Measurements from ENCODE around the gene RMND5B.

The RMND5B gene

GRCh38 chr5:178121391-178122276, 9.2 kb upstream of the RMND5B start:
- no peak overlapping the region for H3K4me3 ChIP-seq (IDR thresholded peaks at IDR 0.05; ENCODE audit: insufficient read depth, low read depth, low read length)
- no peaks in the 10 kb centered on the region for H3K79me2 ChIP-seq (ENCODE audit: insufficient read depth, low read depth)
- peaks cover 14% of the 10 kb centered on the region for H3K4me1 ChIP-seq (ENCODE audit: low read depth, poor library complexity, severe bottlenecking)
- no peaks in the 10 kb centered on the region for H3K36me3 ChIP-seq (ENCODE audit: insufficient read depth)
- H4K20me1 ChIP-seq (ENCODE audit: insufficient read depth): no peaks in the 10 kb centered on the region
- peak overlapping the region; percentile 54; the same call in 1 of the 2 replicates for H3K9ac ChIP-seq
- H2AFZ ChIP-seq (ENCODE audit: low read depth): peak overlapping the region; percentile 45
- H3K4me2 ChIP-seq: peak overlapping the region; percentile 78; the same call in 1 of the 2 replicates
- peak overlapping the region; percentile 54 for H3K27ac ChIP-seq
- TF ChIP-seq CTCF (conservative IDR thresholded peaks at IDR 0.05; ENCODE audit: low read depth, low read length): no peak
- no peaks in the 10 kb centered on the region for H3K27me3 ChIP-seq (ENCODE audit: insufficient read depth, low read depth)

GRCh38 chr5:178122346-178122745, 8.5 kb upstream of the RMND5B start:
- Histone ChIP-seq H2AFZ (ENCODE audit: low read depth) (no peak overlapping the region), H3K36me3 (ENCODE audit: insufficient read depth) (no peaks in the 10 kb centered on the region), H3K9ac (no peak overlapping the region), H3K4me2 (peak overlapping the region; percentile 78; the same call in 1 of the 2 replicates), H3K4me3 (IDR thresholded peaks at IDR 0.05; ENCODE audit: insufficient read depth, low read depth, low read length) (no peak overlapping the region), H3K4me1 (ENCODE audit: low read depth, poor library complexity, severe bottlenecking) (peaks cover 14% of the 10 kb centered on the region), H4K20me1 (ENCODE audit: insufficient read depth) (no peaks in the 10 kb centered on the region), H3K27me3 (ENCODE audit: insufficient read depth, low read depth) (no peaks in the 10 kb centered on the region), H3K79me2 (ENCODE audit: insufficient read depth, low read depth) (no peaks in the 10 kb centered on the region), H3K27ac (no peak overlapping the region)
- TF ChIP-seq CTCF (conservative IDR thresholded peaks at IDR 0.05; ENCODE audit: low read depth, low read length): no peak

GRCh38 chr5:178123094-178123965, 7.5 kb upstream of the RMND5B start:
- TF ChIP-seq CTCF (conservative IDR thresholded peaks at IDR 0.05; ENCODE audit: low read depth, low read length): no peak
- Histone ChIP-seq H3K4me3 (IDR thresholded peaks at IDR 0.05; ENCODE audit: insufficient read depth, low read depth, low read length) (no peak overlapping the region), H3K79me2 (ENCODE audit: insufficient read depth, low read depth) (no peaks in the 10 kb centered on the region)

DNA sequence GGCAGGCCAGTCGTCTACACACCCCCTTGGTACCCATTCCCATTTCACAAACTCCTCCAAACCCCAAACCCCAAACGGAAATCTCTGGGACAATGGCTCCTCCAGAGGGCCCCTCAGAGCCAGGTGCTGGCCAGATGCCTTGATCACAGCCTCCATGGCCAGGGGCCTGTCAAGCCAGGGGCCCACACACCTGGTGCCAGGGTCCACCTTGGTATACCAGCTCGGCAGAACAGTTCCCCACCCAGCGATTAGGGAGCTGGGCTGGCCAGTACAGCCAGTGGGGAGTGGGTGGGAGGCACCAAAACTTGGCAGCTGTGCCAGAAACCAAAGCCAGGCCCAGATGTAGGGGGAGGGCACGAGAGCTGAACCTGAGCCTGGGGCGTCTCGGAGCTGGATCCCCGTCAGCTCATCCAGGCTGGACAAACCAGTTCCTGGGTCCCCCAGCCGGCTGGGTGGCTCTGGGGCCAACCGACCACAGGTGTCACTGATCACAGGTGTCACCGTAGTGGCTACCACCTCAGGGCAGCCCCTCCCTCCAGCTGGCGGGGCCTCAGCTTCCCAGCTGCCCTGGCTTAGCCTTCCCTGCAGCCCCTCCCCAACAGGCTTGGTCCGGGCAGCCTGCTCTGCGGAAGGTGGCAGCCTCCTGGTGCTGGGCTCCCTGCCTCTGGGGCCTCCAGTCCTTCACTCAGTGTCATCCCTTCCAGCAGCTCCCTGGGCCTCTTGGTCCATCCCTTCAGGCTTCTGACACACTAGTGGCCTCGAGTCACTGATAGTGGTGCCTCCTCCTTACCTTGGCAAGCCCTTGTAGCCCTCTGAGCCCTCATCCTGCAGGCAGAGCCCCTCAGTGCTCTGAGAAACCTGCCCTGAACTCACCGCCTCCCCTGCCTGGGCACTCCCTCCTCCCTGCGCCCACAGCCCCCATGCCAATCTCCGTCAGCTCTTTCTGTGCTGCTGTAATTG, 6.6 kb upstream of the RMND5B start:
- H3K4me1 ChIP-seq (ENCODE audit: low read depth, poor library complexity, severe bottlenecking): peaks cover 14% of the 10 kb centered on the region
- no peak for TF ChIP-seq CTCF (conservative IDR thresholded peaks at IDR 0.05; ENCODE audit: low read depth, low read length)
- H3K4me2 ChIP-seq: no peak overlapping the region

More at GRCh38 chr5:178123094-178123965, 7.5 kb upstream of the RMND5B start:
- no peak overlapping the region for H3K27ac ChIP-seq
- H3K36me3 ChIP-seq (ENCODE audit: insufficient read depth): no peaks in the 10 kb centered on the region
- no peak overlapping the region for H3K9ac ChIP-seq
- no peak overlapping the region for H2AFZ ChIP-seq (ENCODE audit: low read depth)
- no peak overlapping the region for H3K4me2 ChIP-seq
- H3K4me1 ChIP-seq (ENCODE audit: low read depth, poor library complexity, severe bottlenecking): peaks cover 14% of the 10 kb centered on the region
- no peaks in the 10 kb centered on the region for H4K20me1 ChIP-seq (ENCODE audit: insufficient read depth)
- H3K27me3 ChIP-seq (ENCODE audit: insufficient read depth, low read depth): no peaks in the 10 kb centered on the region

More for the DNA sequence above, 6.6 kb upstream of the RMND5B start:
- H3K9ac ChIP-seq: no peak overlapping the region
- no peaks in the 10 kb centered on the region for H4K20me1 ChIP-seq (ENCODE audit: insufficient read depth)
- H3K27me3 ChIP-seq (ENCODE audit: insufficient read depth, low read depth): no peaks in the 10 kb centered on the region
- no peak overlapping the region for H3K4me3 ChIP-seq (IDR thresholded peaks at IDR 0.05; ENCODE audit: insufficient read depth, low read depth, low read length)
- no peak overlapping the region for H3K27ac ChIP-seq
- no peaks in the 10 kb centered on the region for H3K36me3 ChIP-seq (ENCODE audit: insufficient read depth)
- H2AFZ ChIP-seq (ENCODE audit: low read depth): no peak overlapping the region
- no peaks in the 10 kb centered on the region for H3K79me2 ChIP-seq (ENCODE audit: insufficient read depth, low read depth)

Measured in KMS-11 (cell line).